ENCODE results near the gene PRDM15. TPM values are rescaled to one million over a fixed set of nuclear protein-coding genes. Genes with fewer than 3 reads are reported as not detected.

PRDM15 gene
- total and polyA plus RNA-seq, 2 experiments from 2014 or later: 3.0 to 10.6 TPM

DNA sequence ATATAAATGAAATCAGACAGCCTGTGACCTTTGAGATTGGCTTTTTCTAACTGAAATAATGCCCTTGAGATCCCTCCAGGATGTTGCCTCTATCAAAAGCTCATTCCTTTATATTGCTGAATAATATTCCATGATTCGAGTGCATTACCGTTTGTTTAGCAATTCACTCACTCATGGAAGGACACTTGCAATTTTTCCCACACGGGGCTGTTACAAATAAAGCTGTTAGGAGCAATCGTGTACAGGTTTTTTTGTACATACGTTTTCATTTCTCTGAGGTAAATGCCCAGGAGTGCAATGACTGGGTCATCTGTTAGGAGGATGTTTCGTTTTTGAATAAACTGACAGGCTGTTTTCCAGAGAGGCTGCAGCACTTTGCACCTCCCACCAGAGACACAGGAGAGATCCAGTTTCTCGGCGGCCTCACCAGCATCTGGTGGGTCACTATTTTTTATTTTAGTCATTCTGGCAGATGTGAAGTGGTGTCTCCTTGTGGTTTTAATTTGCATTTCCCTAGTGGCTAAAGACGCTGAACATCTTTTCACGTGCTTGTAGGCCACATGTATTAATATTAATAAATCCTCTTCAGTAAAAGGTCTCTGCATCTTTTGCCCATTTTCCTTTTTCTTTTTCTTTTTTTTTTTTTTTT is 11.0 kb downstream of the PRDM15 start:
- peaks cover 8% of the 10 kb centered on the region for H3K27me3 Mint-ChIP-seq (ENCODE audit: insufficient read depth, low read depth, poor library complexity)
- no peak overlapping the region for H2AFZ ChIP-seq
- H3K9me2 ChIP-seq (ENCODE audit: insufficient read depth): no peaks in the 10 kb centered on the region
- H3K4me1 Mint-ChIP-seq: peaks cover 12% of the 10 kb centered on the region
- H3K27ac Mint-ChIP-seq: no peak overlapping the region
- H3K36me3 ChIP-seq (ENCODE audit: insufficient read depth): no peaks in the 10 kb centered on the region
- no peak for TF ChIP-seq REST (IDR thresholded peaks at IDR 0.05; ENCODE audit: unreplicated experiment)
- TF ChIP-seq POLR2AphosphoS5 (IDR thresholded peaks at IDR 0.05; ENCODE audit: low read depth): no peak
- no peak for TF ChIP-seq STAT1 (IDR thresholded peaks at IDR 0.05; ENCODE audit: unreplicated experiment)
- no peak for TF ChIP-seq ETS1 (IDR thresholded peaks at IDR 0.05)
- TF ChIP-seq ZNF331 (CRISPR knock-in tag; IDR thresholded peaks at IDR 0.05; ENCODE audit: low read depth): no peak
- no peak for TF ChIP-seq EZH2phosphoT487 (IDR thresholded peaks at IDR 0.05; ENCODE audit: unreplicated experiment)
- TF ChIP-seq ZNF114 (CRISPR knock-in tag; IDR thresholded peaks at IDR 0.05): no peak
- no peak for TF ChIP-seq JUNB (IDR thresholded peaks at IDR 0.05; ENCODE audit: unreplicated experiment)
- TF ChIP-seq EZH2 (IDR thresholded peaks at IDR 0.05; ENCODE audit: low read depth, unreplicated experiment): no peak
- TF ChIP-seq, protein P1, sequence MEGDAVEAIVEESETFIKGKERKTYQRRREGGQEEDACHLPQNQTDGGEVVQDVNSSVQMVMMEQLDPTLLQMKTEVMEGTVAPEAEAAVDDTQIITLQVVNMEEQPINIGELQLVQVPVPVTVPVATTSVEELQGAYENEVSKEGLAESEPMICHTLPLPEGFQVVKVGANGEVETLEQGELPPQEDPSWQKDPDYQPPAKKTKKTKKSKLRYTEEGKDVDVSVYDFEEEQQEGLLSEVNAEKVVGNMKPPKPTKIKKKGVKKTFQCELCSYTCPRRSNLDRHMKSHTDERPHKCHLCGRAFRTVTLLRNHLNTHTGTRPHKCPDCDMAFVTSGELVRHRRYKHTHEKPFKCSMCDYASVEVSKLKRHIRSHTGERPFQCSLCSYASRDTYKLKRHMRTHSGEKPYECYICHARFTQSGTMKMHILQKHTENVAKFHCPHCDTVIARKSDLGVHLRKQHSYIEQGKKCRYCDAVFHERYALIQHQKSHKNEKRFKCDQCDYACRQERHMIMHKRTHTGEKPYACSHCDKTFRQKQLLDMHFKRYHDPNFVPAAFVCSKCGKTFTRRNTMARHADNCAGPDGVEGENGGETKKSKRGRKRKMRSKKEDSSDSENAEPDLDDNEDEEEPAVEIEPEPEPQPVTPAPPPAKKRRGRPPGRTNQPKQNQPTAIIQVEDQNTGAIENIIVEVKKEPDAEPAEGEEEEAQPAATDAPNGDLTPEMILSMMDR (conservative IDR thresholded peaks at IDR 0.05; ENCODE audit: low read depth in 2 of 2): no peak
- TF ChIP-seq NANOG (IDR thresholded peaks at IDR 0.05; ENCODE audit: borderline replicate concordance): no peak
- no peaks in the 10 kb centered on the region; the same call in 1 of the 3 replicates for H3K36me3 Mint-ChIP-seq (ENCODE audit: low read depth)
- no peak overlapping the region for H3K4me2 ChIP-seq
- H3K9me3 Mint-ChIP-seq: no peaks in the 10 kb centered on the region
- no peak overlapping the region for H3K4me3 Mint-ChIP-seq
- no peak overlapping the region for H3K27ac ChIP-seq (ENCODE audit: low read depth)
- no peak for ATAC-seq
- H3K27me3 ChIP-seq (ENCODE audit: insufficient read depth): no peaks in the 10 kb centered on the region
- H3K4me3 ChIP-seq: no peak overlapping the region
- H3K79me2 ChIP-seq (replicated peaks; ENCODE audit: insufficient read depth): peaks cover 42% of the 10 kb centered on the region
- DNase-seq (ENCODE audit: low spot score): no peak
- H4K20me1 ChIP-seq (replicated peaks; ENCODE audit: insufficient read depth): peaks cover 5% of the 10 kb centered on the region; the same call in 1 of the 2 replicates
- H3F3A ChIP-seq (replicated peaks; ENCODE audit: low read depth): no peaks in the 10 kb centered on the region
- no peaks in the 10 kb centered on the region for H3K4me1 ChIP-seq (ENCODE audit: insufficient read depth)

Measured in GM23338 (cell line).